Measurements from ENCODE around the gene CTXND2. TPM values are rescaled to one million over a fixed set of nuclear protein-coding genes. Genes with fewer than 3 reads are reported as not detected.
"Not testable (repeated sequence)": the region's sequence is repeated elsewhere in the genome, so short reads cannot be mapped to it uniquely, and the experiment has no call there.

The CTXND2 gene
- total and polyA plus RNA-seq, 2 donors from 2014 or later = not detected

DNA sequence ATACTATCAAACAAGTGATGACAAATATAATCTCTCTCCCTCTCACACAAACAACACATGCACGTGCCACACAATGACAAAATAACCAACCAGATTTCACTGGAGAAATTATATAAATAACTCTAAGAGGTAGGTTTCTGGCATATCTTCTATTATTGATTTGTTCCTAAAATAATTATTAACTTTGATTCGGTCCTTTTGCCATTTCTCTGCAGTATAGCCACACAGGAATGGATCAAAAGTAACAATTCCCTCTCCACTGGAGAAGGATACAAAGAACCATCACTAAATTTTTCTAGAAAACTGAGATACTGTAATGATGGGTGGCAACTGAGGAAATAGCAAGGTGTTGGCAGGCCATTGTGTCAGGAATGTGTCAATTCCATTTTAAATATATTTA lies 44.0 kb upstream of the CTXND2 start:
- Histone ChIP-seq H3K4me1 (ENCODE audit: control insufficient read depth in 2 of 3, insufficient read depth in 2 of 3, low read depth in 1 of 3, low read length in 3 of 3) (no peaks in the 10 kb centered on the region), H3K27ac (ENCODE audit: low read depth in 2 of 2, low read length in 2 of 2) (no peak overlapping the region), H3K36me3 (ENCODE audit: control insufficient read depth in 2 of 3, insufficient read depth in 3 of 3, low read length in 3 of 3) (peaks cover 0 to 17% (median 2%) of the 10 kb centered on the region in 3 donors), H3K9ac (ENCODE audit: low read length in 3 of 3) (no peak overlapping the region), H3K9me3 (ENCODE audit: control insufficient read depth in 2 of 3, insufficient read depth in 1 of 3, low read length in 3 of 3) (no peaks in the 10 kb centered on the region), H3K4me3 (ENCODE audit: low read length in 3 of 3) (no peak overlapping the region), H3K27me3 (ENCODE audit: control insufficient read depth, insufficient read depth, low read length) (no peaks in the 10 kb centered on the region)
- FAIRE-seq = no peak
- intact Hi-C loops (cut with DNase I) = no loop called here
- TF ChIP-seq, protein P1, sequence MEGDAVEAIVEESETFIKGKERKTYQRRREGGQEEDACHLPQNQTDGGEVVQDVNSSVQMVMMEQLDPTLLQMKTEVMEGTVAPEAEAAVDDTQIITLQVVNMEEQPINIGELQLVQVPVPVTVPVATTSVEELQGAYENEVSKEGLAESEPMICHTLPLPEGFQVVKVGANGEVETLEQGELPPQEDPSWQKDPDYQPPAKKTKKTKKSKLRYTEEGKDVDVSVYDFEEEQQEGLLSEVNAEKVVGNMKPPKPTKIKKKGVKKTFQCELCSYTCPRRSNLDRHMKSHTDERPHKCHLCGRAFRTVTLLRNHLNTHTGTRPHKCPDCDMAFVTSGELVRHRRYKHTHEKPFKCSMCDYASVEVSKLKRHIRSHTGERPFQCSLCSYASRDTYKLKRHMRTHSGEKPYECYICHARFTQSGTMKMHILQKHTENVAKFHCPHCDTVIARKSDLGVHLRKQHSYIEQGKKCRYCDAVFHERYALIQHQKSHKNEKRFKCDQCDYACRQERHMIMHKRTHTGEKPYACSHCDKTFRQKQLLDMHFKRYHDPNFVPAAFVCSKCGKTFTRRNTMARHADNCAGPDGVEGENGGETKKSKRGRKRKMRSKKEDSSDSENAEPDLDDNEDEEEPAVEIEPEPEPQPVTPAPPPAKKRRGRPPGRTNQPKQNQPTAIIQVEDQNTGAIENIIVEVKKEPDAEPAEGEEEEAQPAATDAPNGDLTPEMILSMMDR (IDR thresholded peaks at IDR 0.05; ENCODE audit: borderline replicate concordance, extremely low read depth, insufficient read depth) = no peak
- DNase-seq = no peak

DNA sequence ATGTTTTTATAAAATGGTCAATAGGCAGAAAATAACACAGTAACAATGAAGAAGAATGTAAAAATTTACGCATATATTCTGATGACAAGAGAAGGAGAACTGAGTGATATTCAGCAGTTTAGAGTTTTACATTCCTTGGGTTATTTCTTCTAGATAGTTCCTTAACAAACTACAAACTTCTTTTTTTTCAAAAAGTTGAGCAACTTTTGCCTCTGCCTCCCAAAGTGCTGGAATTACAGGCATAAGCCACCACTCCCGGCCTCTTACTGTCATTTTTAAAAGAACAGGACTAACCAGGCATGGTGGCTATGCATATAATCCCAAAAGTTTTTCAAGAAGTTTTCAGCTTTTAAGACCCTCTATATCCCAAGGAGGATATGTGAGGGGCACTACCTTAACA lies 43.5 kb upstream of the CTXND2 start:
- FAIRE-seq (no peak), DNase-seq (no peak)
- Histone ChIP-seq H3K27ac (ENCODE audit: low read depth in 2 of 2, low read length in 2 of 2) (no peak overlapping the region), H3K36me3 (ENCODE audit: control insufficient read depth in 2 of 3, insufficient read depth in 3 of 3, low read length in 3 of 3) (peaks cover 0 to 15% (median 2%) of the 10 kb centered on the region in 3 donors), H3K4me1 (ENCODE audit: control insufficient read depth in 2 of 3, insufficient read depth in 2 of 3, low read depth in 1 of 3, low read length in 3 of 3) (no peaks in the 10 kb centered on the region), H3K9me3 (ENCODE audit: control insufficient read depth in 2 of 3, insufficient read depth in 1 of 3, low read length in 3 of 3) (no peaks in the 10 kb centered on the region), H3K4me3 (ENCODE audit: low read length in 3 of 3) (no peak overlapping the region), H3K9ac (ENCODE audit: low read length in 3 of 3) (no peak overlapping the region), H3K27me3 (ENCODE audit: control insufficient read depth, insufficient read depth, low read length) (no peaks in the 10 kb centered on the region)
- TF ChIP-seq, protein P1 (IDR thresholded peaks at IDR 0.05; ENCODE audit: borderline replicate concordance, extremely low read depth, insufficient read depth) = no peak
- intact Hi-C loops (cut with DNase I) = no loop called here

DNA sequence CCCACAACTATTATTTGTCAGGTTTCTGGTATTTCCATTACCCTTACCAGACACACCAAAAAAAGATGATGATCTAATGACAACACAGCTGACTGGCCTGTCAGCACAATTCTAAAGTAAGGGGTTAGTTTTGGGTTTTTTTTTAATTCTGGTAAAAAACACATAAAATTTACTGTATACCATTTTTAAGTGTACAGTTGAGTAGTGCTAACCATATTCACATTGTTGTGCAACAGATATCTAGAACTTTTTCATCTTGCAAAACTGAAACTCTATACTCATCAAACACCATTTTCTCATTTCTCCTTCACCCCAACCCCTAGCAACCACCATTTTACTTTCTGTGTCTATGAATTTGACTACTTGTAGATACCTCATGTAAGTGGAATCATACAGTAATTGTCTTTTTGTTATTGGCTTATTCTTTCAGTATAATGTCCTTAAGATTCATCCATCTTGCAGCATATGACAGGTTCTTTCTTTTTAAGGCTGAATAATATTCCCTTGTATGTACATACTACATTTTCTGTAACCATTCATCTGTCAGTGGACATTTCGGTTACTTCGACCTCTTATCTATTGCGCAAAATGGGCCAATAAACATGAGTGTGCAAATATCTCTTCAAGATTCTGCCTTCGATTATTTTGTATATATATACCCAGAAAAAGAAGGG lies 40.3 kb upstream of the CTXND2 start:
- Histone ChIP-seq H3K9me3 (ENCODE audit: control insufficient read depth in 2 of 3, insufficient read depth in 1 of 3, low read length in 3 of 3) (no peaks in the 10 kb centered on the region), H3K36me3 (ENCODE audit: control insufficient read depth in 2 of 3, insufficient read depth in 3 of 3, low read length in 3 of 3) (peaks cover 0 to 3% (median 2%) of the 10 kb centered on the region in 3 donors), H3K4me3 (ENCODE audit: low read length in 3 of 3) (no peak overlapping the region), H3K4me1 (ENCODE audit: control insufficient read depth in 2 of 3, insufficient read depth in 2 of 3, low read depth in 1 of 3, low read length in 3 of 3) (no peaks in the 10 kb centered on the region), H3K27ac (ENCODE audit: low read depth in 2 of 2, low read length in 2 of 2) (no peak overlapping the region), H3K9ac (ENCODE audit: low read length in 3 of 3) (no peak overlapping the region), H3K27me3 (ENCODE audit: control insufficient read depth, insufficient read depth, low read length) (no peaks in the 10 kb centered on the region)
- no peak for FAIRE-seq
- intact Hi-C loops (cut with DNase I) = no loop called here
- no peak for DNase-seq
- TF ChIP-seq, protein P1 (IDR thresholded peaks at IDR 0.05; ENCODE audit: borderline replicate concordance, extremely low read depth, insufficient read depth) = no peak

DNA sequence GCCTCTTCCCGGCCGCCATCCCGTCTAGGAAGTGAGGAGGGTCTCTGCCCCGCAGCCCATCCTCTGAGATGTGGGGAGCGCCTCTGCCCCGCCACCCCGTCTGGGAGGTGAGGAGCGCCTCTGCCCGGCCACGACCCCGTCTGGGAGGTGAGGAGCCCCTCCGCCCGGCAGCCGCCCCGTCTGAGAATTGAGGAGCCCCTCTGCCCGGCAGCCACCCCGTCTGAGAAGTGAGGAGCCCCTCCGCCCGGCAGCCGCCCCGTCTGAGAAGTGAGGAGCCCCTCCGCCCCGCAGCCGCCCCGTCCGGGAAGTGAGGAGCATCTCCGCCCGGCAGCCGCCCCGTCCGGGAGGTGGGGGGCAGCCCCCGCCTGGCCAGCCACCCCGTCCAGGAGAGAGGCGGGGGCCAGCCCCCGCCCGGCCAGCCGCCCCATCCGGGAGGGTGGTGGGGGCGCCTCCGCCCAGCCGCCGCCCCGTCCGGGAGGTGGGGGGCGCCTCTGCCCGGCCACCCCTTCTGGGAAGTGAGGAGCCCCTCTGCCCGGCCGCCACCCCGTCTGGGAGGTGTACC lies 36.1 kb upstream of the CTXND2 start:
- H3K9me3 ChIP-seq (ENCODE audit: control insufficient read depth in 2 of 3, insufficient read depth in 1 of 3, low read length in 3 of 3); H3K4me1 ChIP-seq (ENCODE audit: control insufficient read depth in 2 of 3, insufficient read depth in 2 of 3, low read depth in 1 of 3, low read length in 3 of 3); FAIRE-seq; DNase-seq; H3K4me3 ChIP-seq (ENCODE audit: low read length in 3 of 3); H3K27ac ChIP-seq (ENCODE audit: low read depth in 2 of 2, low read length in 2 of 2); H3K9ac ChIP-seq (ENCODE audit: low read length in 3 of 3); intact Hi-C loops (cut with DNase I); H3K27me3 ChIP-seq (ENCODE audit: control insufficient read depth, insufficient read depth, low read length): not testable (repeated sequence)
- peaks cover 0 to 16% (median 3%) of the 10 kb centered on the region in 3 donors for H3K36me3 ChIP-seq (ENCODE audit: control insufficient read depth in 2 of 3, insufficient read depth in 3 of 3, low read length in 3 of 3)

DNA sequence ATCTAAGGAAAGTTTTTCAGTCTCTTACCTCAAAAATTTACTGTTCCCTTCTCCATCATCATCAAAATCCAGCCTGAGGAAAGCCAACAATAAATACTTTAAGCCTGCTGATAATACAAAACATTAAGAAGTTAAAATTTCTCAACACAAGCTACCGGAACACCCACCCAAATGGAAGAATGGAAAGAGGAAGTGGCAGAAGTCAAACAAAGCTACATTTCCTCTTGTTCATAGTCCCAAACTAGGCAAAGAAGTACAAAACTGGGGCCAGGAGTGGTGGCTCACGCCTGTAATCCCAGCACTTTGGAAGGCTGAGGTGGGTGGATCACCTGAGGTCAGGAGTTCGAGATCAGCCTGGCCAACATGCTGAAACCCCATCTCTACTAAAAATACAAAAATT lies 34.2 kb upstream of the CTXND2 start:
- DNase-seq; FAIRE-seq; H3K27me3 ChIP-seq (ENCODE audit: control insufficient read depth, insufficient read depth, low read length); H3K4me1 ChIP-seq (ENCODE audit: control insufficient read depth in 2 of 3, insufficient read depth in 2 of 3, low read depth in 1 of 3, low read length in 3 of 3); H3K27ac ChIP-seq (ENCODE audit: low read depth in 2 of 2, low read length in 2 of 2); H3K9ac ChIP-seq (ENCODE audit: low read length in 3 of 3); intact Hi-C loops (cut with DNase I); H3K9me3 ChIP-seq (ENCODE audit: control insufficient read depth in 2 of 3, insufficient read depth in 1 of 3, low read length in 3 of 3); H3K4me3 ChIP-seq (ENCODE audit: low read length in 3 of 3): not testable (repeated sequence)
- H3K36me3 ChIP-seq (ENCODE audit: control insufficient read depth in 2 of 3, insufficient read depth in 3 of 3, low read length in 3 of 3) = peaks cover 0 to 12% (median 3%) of the 10 kb centered on the region in 3 donors

Measured in kidney (tissue), 14 donors.